A549 (cell line): ENCODE results near the gene CENPU.

Source experiments
- CHD2 ChIP-seq: fragments of 150-350 bp; IDR thresholded peaks from 2 replicates; pipeline ENCODE4 v1.6.1; 2014; ENCODE audit warnings: low read length; ENCODE audit not compliant: partially characterized antibody
- CTCF ChIP-seq: fragments of >200 bp; sonication (Bioruptor Twin); formaldehyde crosslinking; IDR thresholded peaks from 3 replicates; pipeline ENCODE4 v1.5.1; 2016
- ELK1 ChIP-seq: fragments of 150-350 bp; IDR thresholded peaks from 2 replicates; pipeline ENCODE4 v1.6.1; 2014; ENCODE audit warnings: low read depth, mild to moderate bottlenecking, low read length
- JUNB ChIP-seq: fragments of >200 bp; sonication (Bioruptor Twin); formaldehyde crosslinking; IDR thresholded peaks from 2 replicates; pipeline ENCODE4 v1.6.1; 2016
- MAFK ChIP-seq: fragments of 450-650 bp; IDR thresholded peaks from 2 replicates; pipeline ENCODE4 v1.6.1; 2014; ENCODE audit not compliant: partially characterized antibody
- MAZ ChIP-seq: fragments of 150-350 bp; IDR thresholded peaks from 2 replicates; pipeline ENCODE4 v1.6.1; 2014; ENCODE audit warnings: antibody characterized with exemption, low read depth, low read length, borderline replicate concordance
- PBX3 ChIP-seq: IDR thresholded peaks from 2 replicates; pipeline ENCODE4 v1.6.1; 2012
- POLR2A ChIP-seq: IDR thresholded peaks from 2 replicates; pipeline ENCODE4 v1.6.1; 2012; ENCODE audit warnings: mild to moderate bottlenecking, low read length
- USF2 ChIP-seq: fragments of 450-650 bp; IDR thresholded peaks from 2 replicates; pipeline ENCODE4 v1.6.1; 2014; ENCODE audit warnings: antibody characterized with exemption
- ZNF302 ChIP-seq: fragments of 250-450 bp; sonication (Bioruptor Pico); IDR thresholded peaks from 2 replicates; pipeline ENCODE4 v1.9.0; 2021; ENCODE audit warnings: inconsistent platforms, mild to moderate bottlenecking, moderate library complexity

- TF ChIP-seq CHD2 (no peak), CTCF (no peak), MAZ (no peak), POLR2A (no peak), PBX3 (no peak), JUNB (no peak), ZNF302 (CRISPR knock-in tag) (no peak), ELK1 (no peak), USF2 (no peak), MAFK (no peak)
These were observed 28.2 kb downstream of the CENPU start for GRCh38 chr4:184705692-184706091.
